Upper lobe of left lung (tissue), 6 donors: ENCODE results near the gene CCER1. TPM values are rescaled to one million over a fixed set of nuclear protein-coding genes. Genes with fewer than 3 reads are reported as not detected.

ENCODE experiments used
- ATAC-seq, 2 donors: fragments of 200-7000 bp; cut with Tn5 transposase; one replicate each; pipeline ENCODE4 v1.9.1; 2022; ENCODE audit warnings: mild to moderate bottlenecking in 2 of 2, moderate library complexity in 2 of 2; ENCODE audit not compliant: low FRiP score in 2 of 2
- DNase-seq, 2 donors: peaks; one replicate each; pipeline ENCODE4 v3.0.0-alpha.2; 2019 to 2020
- H3K27ac ChIP-seq, 4 donors: fragments of 200-600 bp; sonication (generic); one replicate each; pipeline ENCODE4 v1.5.1; 2016 to 2019
- H3K27me3 ChIP-seq, 4 donors: fragments of 200-600 bp; sonication (generic); one replicate each; pipeline ENCODE4 v1.5.1; 2017 to 2019
- H3K36me3 ChIP-seq, 4 donors: fragments of 200-600 bp; sonication (generic); one replicate each; pipeline ENCODE4 v1.5.1; 2016 to 2019
- H3K4me1 ChIP-seq, 4 donors: fragments of 200-600 bp; sonication (generic); one replicate each; pipeline ENCODE4 v1.5.1; 2018 to 2019
- H3K4me3 ChIP-seq, 4 donors: fragments of 200-600 bp; sonication (generic); one replicate each; pipeline ENCODE4 v1.5.1; 2017 to 2019; ENCODE audit warnings: mild to moderate bottlenecking in 2 of 4, moderate library complexity in 1 of 4
- H3K9me3 ChIP-seq, 4 donors: fragments of 200-600 bp; sonication (generic); one replicate each; pipeline ENCODE4 v1.5.1; 2018 to 2019
- CTCF ChIP-seq, 6 experiments: fragments of 450-650 bp in 4 of 6; fragments of 200-600 bp in 2 of 6; sonication (generic) in 2 of 6; IDR thresholded peaks; one replicate each; pipeline ENCODE4 v1.5.1; 2016 to 2019; ENCODE audit warnings: antibody characterized with exemption in 6 of 6
- EP300 ChIP-seq, 4 donors: sonication (generic); formaldehyde crosslinking; IDR thresholded peaks; one replicate each; pipeline ENCODE4 v1.5.1; 2017; ENCODE audit warnings: antibody characterized with exemption in 4 of 4, control low read depth in 2 of 4
- POLR2A ChIP-seq, 4 donors: fragments of 450-650 bp; IDR thresholded peaks; one replicate each; pipeline ENCODE4 v1.5.1; 2016 to 2017; ENCODE audit warnings: antibody characterized with exemption in 4 of 4, mild to moderate bottlenecking in 2 of 4
- POLR2AphosphoS5 ChIP-seq, 2 donors: sonication (generic); formaldehyde crosslinking; IDR thresholded peaks; one replicate each; pipeline ENCODE4 v1.5.1; 2017; ENCODE audit warnings: antibody characterized with exemption in 2 of 2
- WGBS, 2 donors: methylation state at CpG; one replicate each; pipeline ENCODE4 v1.1.5; 2017 to 2018; 5-methylcytosine and 5-hydroxymethylcytosine counted together
- total RNA-seq, 6 donors: library from RNA; depleted of rRNA in 4 of 6; stranded (reverse); fragments of >200 nt in 4 of 6; gene quantifications; one replicate each; pipeline versions ENCODE4 v1.1.0 to v1.2.1, GENCODE V29; 2016 to 2021
- donor health status: DM: no; HTN: no; CAD: no; lungs with moderate emphysema.
- donor health status: DM: no; HTN: yes; CAD: no; lungs with severe emphysema.

CCER1 gene
- total RNA-seq, 6 donors from 2014 or later: not detected

GRCh38 chr12:90902596-90902995 is 52.4 kb downstream of the CCER1 start:
- H3K36me3 ChIP-seq: no peaks in the 10 kb centered on the region
- no peak for TF ChIP-seq CTCF (IDR thresholded peaks at IDR 0.05)
- no peak for TF ChIP-seq POLR2AphosphoS5 (IDR thresholded peaks at IDR 0.05)
- no peak for TF ChIP-seq EP300 (IDR thresholded peaks at IDR 0.05)
- TF ChIP-seq POLR2A (IDR thresholded peaks at IDR 0.05): no peak
- H3K27ac ChIP-seq: no peak overlapping the region
- no peaks in the 10 kb centered on the region for H3K4me1 ChIP-seq
- DNase-seq: no peak
- WGBS, 2 donors: 87 to 94% methylated on average over 2 of the region's 2 CpGs
- no peaks in the 10 kb centered on the region for H3K9me3 ChIP-seq
- no peak overlapping the region for H3K4me3 ChIP-seq
- H3K27me3 ChIP-seq: no peaks in the 10 kb centered on the region
- no peak for ATAC-seq

Other genes starting within 250 kb of the CCER1 start
- not detected for gene EPYC, start 49.8 kb upstream of the CCER1 start, total RNA-seq
- gene KERA, start 102.8 kb upstream of the CCER1 start, total RNA-seq: not detected
- gene LUM, start 156.3 kb upstream of the CCER1 start, total RNA-seq: 100 to 1,000 TPM in 5 of 6 donors, 10 to 100 TPM in 1; 51.3 to 281 (median 158) TPM
- 1,000 to 10,000 TPM in 1 of 6 donors, 100 to 1,000 TPM in 5; 163 to 1,140 (median 478) TPM for gene DCN, start 227.6 kb upstream of the CCER1 start, total RNA-seq